Erythroblast (primary cell): ENCODE data around the gene SH3D19.

ENCODE experiments used
- DNase-seq, 2 experiments: peaks; one replicate each; lab custom pipeline; 2025; lab: John Stamatoyannopoulos, UW
- GATA1 ChIP-seq: IDR thresholded peaks from 2 replicates; pipeline ENCODE4 v1.6.1; 2011; ENCODE audit warnings: low read depth, mild to moderate bottlenecking, control low read depth, low read length, moderate library complexity
- POLR2A ChIP-seq: IDR thresholded peaks from 2 replicates; pipeline ENCODE4 v1.6.1; 2011; ENCODE audit warnings: mild to moderate bottlenecking, low read length

The SH3D19 gene

DNA sequence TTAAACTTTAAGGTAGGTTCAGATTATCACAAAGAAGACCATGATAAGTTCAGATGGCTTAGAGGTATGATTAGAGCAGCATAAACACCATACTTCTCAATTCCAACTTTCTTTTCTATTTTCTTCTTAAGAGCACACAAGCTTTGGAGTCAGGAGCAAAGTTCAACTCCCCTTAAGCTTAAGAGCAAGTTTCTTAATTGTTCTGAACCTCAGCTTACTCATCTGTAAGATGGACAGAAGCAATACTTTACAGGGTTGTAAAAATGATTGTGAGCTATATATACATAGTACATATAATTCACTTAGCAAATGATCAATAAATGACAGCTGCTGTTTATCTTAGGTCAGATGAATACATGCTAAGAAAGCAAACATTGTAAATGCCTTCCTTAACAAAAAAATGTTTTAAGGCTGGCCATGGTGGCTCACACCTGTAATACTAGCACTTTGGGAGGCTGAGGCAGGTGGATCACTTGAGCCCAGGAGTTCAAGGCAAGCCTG is 250.9 kb downstream of the SH3D19 start:
- no peak for DNase-seq
- TF ChIP-seq POLR2A, result no peak
- no peak for TF ChIP-seq GATA1
